Activated T-helper 1 cell treated with anti-CD3 and anti-CD28 coated beads, Interleukin-12 subunit alpha, Interleukin-12 subunit beta, Interleukin-2, Interleukin-4 antibody, amounts not matched to agents 30 ng/mL and 10 ng/mL and 1 ng/mL, durations not matched to agents 14 hours and 24 hours and 36 hours (primary cell): ENCODE results near the gene TM7SF2. TPM values are rescaled to one million over a fixed set of nuclear protein-coding genes. Genes with fewer than 3 reads are reported as not detected.
A peak's percentile ranks its signal among the peaks of the same experiment; 100 is the strongest.

Source experiments
- DNase-seq: peaks from one replicate; pipeline ENCODE4 v3.0.0; 2021; ENCODE audit warnings: low spot score
- H3K27ac Mint-ChIP-seq: one replicate; pipeline ENCODE4 v1.8.0; 2021; ENCODE audit warnings: mild to moderate bottlenecking, mixed read lengths
- H3K27me3 Mint-ChIP-seq: one replicate; pipeline ENCODE4 v1.8.0; 2022; ENCODE audit warnings: mild to moderate bottlenecking, moderate library complexity, mixed read lengths; ENCODE audit not compliant: insufficient read depth
- H3K36me3 Mint-ChIP-seq: one replicate; pipeline ENCODE4 v1.8.0; 2021; ENCODE audit warnings: low read depth, mixed read lengths
- H3K4me1 Mint-ChIP-seq: one replicate; pipeline ENCODE4 v1.8.0; 2021; ENCODE audit warnings: low read depth, mixed read lengths
- H3K4me3 Mint-ChIP-seq: one replicate; pipeline ENCODE4 v1.8.0; 2021; ENCODE audit warnings: mild to moderate bottlenecking, moderate library complexity, mixed read lengths
- H3K9me3 Mint-ChIP-seq: one replicate; pipeline ENCODE4 v1.8.0; 2021; ENCODE audit warnings: mixed read lengths
- intact Hi-C: fragments of 100-400 bp; cut with micrococcal nuclease; formaldehyde crosslinking; loops from one replicate; pipeline ENCODE4 v1.15.1; 2024
- total RNA-seq: library from RNA; stranded (reverse); gene quantifications from 2 replicates; pipeline ENCODE4 v1.2.3, GENCODE V29; 2022

TM7SF2 gene
- total RNA-seq, 1 donor from 2014 or later = 32.2 TPM

DNA sequence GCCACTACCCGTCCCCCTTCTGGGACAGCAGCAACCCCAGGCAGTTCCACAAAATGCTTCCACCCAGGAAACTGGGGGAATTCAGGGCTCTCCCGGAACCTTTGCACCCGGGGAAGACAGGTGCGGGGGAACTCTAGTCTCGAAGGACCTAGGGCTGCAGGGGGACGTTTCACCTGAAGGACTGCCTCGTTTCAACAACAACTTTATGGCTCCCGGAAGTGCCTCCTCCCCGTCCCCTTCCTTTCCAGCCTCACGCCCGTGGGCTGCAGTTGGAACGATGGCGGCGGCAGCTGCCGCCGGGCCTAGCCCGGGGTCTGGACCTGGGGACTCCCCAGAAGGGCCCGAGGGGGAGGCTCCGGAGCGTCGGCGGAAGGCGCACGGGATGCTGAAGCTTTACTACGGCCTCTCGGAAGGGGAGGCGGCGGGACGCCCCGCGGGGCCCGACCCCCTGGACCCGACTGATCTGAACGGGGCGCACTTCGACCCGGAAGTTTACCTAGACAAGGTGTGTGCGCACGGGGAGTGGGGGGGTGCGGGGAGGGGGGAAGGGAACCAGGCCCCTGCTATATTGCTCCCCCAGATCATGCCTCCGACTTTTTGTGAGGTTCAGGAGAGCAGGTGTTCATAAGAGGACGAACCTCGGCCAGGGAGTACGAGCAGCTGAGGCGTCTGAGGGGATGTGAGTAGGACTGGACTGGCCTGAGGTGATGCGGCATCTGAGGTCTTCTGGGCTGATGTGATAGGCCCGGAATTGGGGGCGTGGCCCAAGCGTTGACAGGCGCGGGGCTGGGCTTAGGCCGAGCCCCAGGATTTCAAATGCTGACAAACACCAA lies 15.5 kb upstream of the TM7SF2 start, which contains the start of gene VPS51:
Gene VPS51, plus strand, starts transcription at position 241 of the 833 bp plus-strand sequence. Its CDS starts 37 bp downstream, at position 278.
- H3K27me3 Mint-ChIP-seq = no peaks in the 10 kb centered on the region
- intact Hi-C loops = loop anchor here (1.0 kb wide), 9 partner anchors 12 to 179 kb away; partner anchors contain the start of genes ARL2, ATG2A, CDCA5 and FAU
- peaks cover 11% of the 10 kb centered on the region for H3K4me1 Mint-ChIP-seq
- H3K36me3 Mint-ChIP-seq = peaks cover 5% of the 10 kb centered on the region
- peak within 1 kb of the TSS; percentile 94 for H3K27ac Mint-ChIP-seq
- no peaks in the 10 kb centered on the region for H3K9me3 Mint-ChIP-seq
- peak; percentile 80 for DNase-seq
- peak within 1 kb of the TSS; percentile 91 for H3K4me3 Mint-ChIP-seq

DNA sequence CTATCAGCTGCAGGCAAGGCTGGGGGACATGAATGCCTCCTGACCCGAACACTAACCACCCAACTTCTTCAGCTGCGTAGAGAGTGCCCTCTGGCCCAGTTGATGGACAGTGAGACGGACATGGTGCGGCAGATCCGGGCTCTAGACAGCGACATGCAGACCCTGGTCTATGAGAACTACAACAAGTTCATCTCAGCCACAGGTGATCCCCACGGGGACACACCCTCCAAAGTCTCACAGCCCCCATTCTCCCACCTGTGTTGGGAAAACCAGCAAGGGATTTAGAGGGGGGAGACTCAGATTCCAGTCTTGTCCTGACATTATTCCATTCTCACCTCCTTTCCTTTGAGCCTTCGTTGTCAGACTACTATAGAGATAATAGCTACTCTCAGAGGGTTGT lies 14.7 kb upstream of the TM7SF2 start:
- peaks cover 5% of the 10 kb centered on the region for H3K36me3 Mint-ChIP-seq
- no peak overlapping the region for H3K27ac Mint-ChIP-seq
- peaks cover 11% of the 10 kb centered on the region for H3K4me1 Mint-ChIP-seq
- peak overlapping the region; percentile 91 for H3K4me3 Mint-ChIP-seq
- intact Hi-C loops = loop anchor here (1.0 kb wide), 9 partner anchors 13 to 180 kb away; partner anchors contain the start of genes ARL2, ATG2A, CDCA5 and FAU
- no peaks in the 10 kb centered on the region for H3K9me3 Mint-ChIP-seq
- no peaks in the 10 kb centered on the region for H3K27me3 Mint-ChIP-seq
- DNase-seq = no peak

DNA sequence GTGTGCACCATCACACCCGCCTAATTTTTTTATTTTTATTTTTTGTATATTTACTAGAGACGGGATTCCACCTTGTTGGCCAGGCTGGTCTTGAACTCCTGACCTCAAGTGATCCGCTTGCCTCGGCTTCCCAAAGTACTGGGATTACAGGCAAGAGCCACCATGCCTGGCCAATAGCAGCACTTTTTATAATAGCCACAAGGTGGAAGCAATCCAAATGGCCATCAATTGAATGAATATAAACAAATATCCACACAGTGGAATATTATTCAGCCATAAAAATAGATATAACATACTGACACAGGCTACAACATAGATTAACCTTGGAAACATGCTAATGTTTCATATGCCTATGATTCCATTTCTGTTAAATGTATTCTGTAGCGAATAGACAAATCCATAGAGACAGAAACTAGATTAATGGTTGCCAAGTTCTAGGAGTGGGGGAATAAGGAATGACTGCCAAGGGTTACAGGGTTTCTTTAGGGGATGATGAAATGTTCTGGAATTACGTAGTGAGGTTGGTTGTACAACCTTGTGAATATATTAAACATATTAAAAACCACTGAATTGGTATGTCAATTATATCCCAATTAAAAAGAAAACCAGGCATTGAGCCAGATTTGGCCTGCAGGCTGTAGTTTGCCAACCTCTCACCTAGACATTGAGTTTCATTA lies 10.9 kb upstream of the TM7SF2 start:
- Mint-ChIP-seq H3K27ac (no peak overlapping the region), H3K27me3 (no peaks in the 10 kb centered on the region), H3K36me3 (peaks cover 16% of the 10 kb centered on the region), H3K9me3 (no peaks in the 10 kb centered on the region), H3K4me1 (peaks cover 19% of the 10 kb centered on the region), H3K4me3 (no peak overlapping the region)
- intact Hi-C loops = no loop called here
- DNase-seq = no peak

DNA sequence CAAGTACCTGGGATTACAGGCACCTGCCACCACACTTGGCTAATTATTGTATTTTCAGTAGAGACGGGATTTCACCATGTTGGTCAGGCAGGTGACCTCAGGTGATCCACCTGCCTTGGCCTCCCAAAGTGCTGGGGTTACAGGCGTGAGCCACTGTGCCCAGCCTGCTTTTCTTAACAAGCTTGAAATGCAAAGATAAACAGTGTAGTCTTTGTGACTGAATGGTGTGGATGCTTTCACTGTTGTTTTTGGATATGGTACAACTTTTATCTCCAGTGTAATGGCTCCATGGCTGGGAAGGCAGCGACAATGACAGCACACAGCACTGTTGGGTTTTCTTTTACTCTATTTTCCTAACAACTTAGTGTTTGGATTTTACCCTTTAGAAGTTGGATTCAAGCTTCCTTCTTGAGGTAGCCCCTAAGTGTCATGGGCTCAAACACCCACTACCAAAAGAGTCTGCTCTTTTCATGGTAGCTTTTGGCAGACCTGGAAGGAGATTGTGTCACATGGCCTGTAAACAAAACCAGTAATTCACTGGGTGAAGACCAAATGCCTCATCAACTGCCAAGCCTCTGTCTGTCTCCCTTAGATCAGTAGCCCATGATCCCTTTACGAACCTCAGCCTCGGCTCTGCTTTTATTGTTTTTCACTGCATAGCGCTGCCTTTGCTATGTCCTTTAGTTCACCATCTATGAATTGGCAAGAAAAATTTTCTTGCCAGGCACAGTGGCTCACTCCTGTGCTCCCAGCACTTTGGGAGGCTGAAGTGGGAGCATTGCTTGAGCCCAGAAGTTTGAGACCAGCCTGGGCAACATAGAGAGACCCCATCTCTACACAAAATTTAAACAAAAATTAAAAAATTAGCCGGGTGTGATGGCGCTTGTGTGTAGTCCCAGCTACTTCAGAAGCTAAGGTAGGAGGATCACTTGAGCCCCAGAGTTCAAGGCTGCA lies 9.3 kb upstream of the TM7SF2 start:
- no peak for DNase-seq
- Mint-ChIP-seq H3K4me1 (peaks cover 16% of the 10 kb centered on the region), H3K4me3 (no peak overlapping the region), H3K27ac (no peak overlapping the region), H3K36me3 (peaks cover 19% of the 10 kb centered on the region), H3K27me3 (no peaks in the 10 kb centered on the region), H3K9me3 (no peaks in the 10 kb centered on the region)
- intact Hi-C loops = no loop called here

DNA sequence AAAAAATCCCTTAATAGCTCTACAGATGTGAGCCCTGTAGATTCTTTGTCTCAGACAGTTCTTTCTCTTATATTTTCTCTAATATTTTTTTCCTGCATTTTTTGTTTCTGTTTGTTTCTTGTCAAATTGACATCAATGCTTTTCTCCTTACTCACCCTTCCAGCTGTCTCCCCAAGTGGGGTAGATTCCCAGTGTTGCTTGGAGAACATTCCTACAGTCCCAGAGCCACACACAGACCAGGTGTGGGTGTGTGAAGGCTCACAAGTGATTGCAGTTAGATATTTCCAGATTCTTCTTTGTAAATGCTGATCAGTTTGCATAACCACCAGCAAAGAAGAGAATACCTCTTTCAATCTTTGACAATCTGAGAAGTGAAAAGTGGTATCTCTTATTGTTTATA lies 8.2 kb upstream of the TM7SF2 start:
- DNase-seq = no peak
- H3K36me3 Mint-ChIP-seq = peaks cover 17% of the 10 kb centered on the region
- H3K27ac Mint-ChIP-seq = no peak overlapping the region
- intact Hi-C loops = no loop called here
- no peaks in the 10 kb centered on the region for H3K27me3 Mint-ChIP-seq
- H3K4me3 Mint-ChIP-seq = no peak overlapping the region
- no peaks in the 10 kb centered on the region for H3K9me3 Mint-ChIP-seq
- H3K4me1 Mint-ChIP-seq = peaks cover 16% of the 10 kb centered on the region

DNA sequence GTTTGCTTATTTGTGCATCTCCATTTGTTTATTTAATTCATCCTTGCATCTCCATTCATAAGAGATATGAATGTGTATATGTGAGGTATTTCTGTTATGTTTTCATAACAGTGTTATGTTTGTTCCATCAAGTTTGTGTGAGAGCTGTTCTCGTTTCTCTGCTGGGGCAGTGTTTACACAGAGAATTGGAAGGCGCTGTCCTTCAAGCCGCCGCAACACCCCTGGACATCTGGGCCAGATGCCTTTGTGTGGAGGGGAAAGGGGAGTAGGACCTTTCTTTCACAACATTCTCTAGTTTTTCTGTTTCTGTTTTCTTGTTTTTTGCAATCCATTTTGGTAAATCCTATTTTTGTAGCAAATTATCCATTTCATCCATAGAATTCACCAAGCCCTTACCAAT lies 7.0 kb upstream of the TM7SF2 start:
- Mint-ChIP-seq H3K4me3 (no peak overlapping the region), H3K36me3 (peaks cover 15% of the 10 kb centered on the region), H3K27me3 (no peaks in the 10 kb centered on the region), H3K4me1 (peaks cover 16% of the 10 kb centered on the region), H3K27ac (peak overlapping the region; percentile 42), H3K9me3 (no peaks in the 10 kb centered on the region)
- intact Hi-C loops = no loop called here
- no peak for DNase-seq

DNA sequence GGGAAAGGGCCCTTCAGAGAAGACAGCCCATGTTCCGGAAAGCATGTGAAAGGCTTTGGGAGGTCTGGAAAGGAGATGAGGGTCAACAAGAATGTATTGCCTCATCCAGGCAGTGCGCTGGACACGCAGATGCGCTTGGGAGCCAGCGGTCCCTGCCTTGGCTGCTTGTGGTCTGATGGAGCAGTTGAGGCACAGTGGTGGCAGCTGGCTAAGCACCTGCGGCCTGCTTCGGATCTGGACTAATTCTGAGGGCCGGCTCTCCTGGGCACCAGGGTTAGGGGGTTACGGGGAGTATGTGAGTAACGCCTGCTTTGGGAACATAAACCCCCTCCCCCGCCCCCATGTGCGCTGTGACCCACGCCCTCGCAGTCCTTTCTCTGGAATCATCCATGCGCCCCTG lies 4.6 kb upstream of the TM7SF2 start:
- no peak for DNase-seq
- H3K27me3 Mint-ChIP-seq = peaks cover 2% of the 10 kb centered on the region
- intact Hi-C loops = no loop called here
- H3K4me3 Mint-ChIP-seq = no peak overlapping the region
- no peak overlapping the region for H3K27ac Mint-ChIP-seq
- no peaks in the 10 kb centered on the region for H3K9me3 Mint-ChIP-seq
- H3K36me3 Mint-ChIP-seq = peaks cover 18% of the 10 kb centered on the region
- H3K4me1 Mint-ChIP-seq = peaks cover 36% of the 10 kb centered on the region

DNA sequence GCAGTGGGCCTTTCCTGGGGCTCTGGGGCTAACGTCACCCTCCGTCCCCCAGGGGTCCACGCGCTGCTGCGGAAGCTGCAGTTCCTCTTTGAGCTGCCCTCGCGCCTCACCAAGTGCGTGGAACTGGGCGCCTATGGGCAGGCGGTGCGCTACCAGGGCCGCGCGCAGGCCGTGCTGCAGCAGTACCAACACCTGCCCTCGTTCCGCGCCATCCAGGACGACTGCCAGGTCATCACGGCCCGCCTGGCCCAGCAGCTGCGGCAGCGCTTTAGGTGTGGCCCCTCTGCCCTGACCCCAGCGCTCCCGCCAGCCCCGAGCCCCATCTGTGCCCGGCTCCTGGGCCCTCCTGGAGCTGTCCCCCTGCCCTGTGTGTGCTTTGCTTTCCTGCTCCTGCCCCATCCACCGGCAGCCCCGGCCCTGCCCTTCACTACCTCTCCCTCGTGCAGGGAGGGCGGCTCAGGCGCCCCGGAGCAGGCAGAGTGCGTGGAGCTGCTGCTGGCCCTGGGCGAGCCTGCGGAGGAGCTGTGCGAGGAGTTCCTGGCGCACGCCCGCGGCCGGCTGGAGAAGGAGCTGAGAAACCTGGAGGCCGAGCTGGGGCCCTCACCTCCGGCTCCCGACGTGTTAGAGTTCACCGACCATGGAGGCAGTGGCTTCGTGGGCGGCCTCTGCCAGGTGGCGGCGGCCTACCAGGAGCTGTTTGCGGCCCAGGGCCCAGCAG lies 3.8 kb upstream of the TM7SF2 start:
- intact Hi-C loops = no loop called here
- H3K4me3 Mint-ChIP-seq = no peak overlapping the region
- H3K36me3 Mint-ChIP-seq = peaks cover 18% of the 10 kb centered on the region
- H3K27ac Mint-ChIP-seq = no peak overlapping the region
- peaks cover 38% of the 10 kb centered on the region for H3K4me1 Mint-ChIP-seq
- no peak for DNase-seq
- peaks cover 2% of the 10 kb centered on the region for H3K27me3 Mint-ChIP-seq
- H3K9me3 Mint-ChIP-seq = no peaks in the 10 kb centered on the region

DNA sequence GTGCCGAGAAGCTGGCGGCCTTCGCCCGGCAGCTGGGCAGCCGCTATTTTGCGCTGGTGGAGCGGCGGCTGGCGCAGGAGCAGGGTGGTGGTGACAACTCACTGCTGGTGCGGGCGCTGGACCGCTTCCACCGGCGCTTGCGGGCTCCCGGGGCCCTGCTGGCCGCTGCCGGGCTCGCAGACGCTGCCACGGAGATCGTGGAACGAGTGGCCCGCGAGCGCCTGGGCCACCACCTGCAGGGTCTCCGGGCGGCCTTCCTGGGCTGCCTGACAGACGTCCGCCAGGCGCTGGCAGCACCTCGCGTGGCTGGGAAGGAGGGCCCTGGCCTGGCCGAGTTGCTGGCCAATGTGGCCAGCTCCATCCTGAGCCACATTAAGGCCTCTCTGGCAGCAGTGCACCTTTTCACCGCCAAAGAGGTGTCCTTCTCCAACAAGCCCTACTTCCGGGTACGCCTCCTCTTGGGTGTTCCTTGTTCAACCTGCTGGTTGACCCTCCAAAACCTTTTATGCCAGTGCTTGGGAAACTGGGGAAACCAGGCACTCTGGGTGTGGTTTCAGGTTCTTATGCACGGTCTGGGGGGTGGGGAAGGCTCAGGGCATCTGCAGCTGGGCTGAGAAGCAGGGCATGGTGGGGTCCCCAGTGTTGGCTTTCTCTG lies 3.1 kb upstream of the TM7SF2 start:
- intact Hi-C loops = no loop called here
- H3K9me3 Mint-ChIP-seq = no peaks in the 10 kb centered on the region
- peaks cover 14% of the 10 kb centered on the region for H3K36me3 Mint-ChIP-seq
- H3K27me3 Mint-ChIP-seq = peaks cover 2% of the 10 kb centered on the region
- peaks cover 45% of the 10 kb centered on the region for H3K4me1 Mint-ChIP-seq
- no peak overlapping the region for H3K27ac Mint-ChIP-seq
- H3K4me3 Mint-ChIP-seq = no peak overlapping the region
- DNase-seq = no peak

DNA sequence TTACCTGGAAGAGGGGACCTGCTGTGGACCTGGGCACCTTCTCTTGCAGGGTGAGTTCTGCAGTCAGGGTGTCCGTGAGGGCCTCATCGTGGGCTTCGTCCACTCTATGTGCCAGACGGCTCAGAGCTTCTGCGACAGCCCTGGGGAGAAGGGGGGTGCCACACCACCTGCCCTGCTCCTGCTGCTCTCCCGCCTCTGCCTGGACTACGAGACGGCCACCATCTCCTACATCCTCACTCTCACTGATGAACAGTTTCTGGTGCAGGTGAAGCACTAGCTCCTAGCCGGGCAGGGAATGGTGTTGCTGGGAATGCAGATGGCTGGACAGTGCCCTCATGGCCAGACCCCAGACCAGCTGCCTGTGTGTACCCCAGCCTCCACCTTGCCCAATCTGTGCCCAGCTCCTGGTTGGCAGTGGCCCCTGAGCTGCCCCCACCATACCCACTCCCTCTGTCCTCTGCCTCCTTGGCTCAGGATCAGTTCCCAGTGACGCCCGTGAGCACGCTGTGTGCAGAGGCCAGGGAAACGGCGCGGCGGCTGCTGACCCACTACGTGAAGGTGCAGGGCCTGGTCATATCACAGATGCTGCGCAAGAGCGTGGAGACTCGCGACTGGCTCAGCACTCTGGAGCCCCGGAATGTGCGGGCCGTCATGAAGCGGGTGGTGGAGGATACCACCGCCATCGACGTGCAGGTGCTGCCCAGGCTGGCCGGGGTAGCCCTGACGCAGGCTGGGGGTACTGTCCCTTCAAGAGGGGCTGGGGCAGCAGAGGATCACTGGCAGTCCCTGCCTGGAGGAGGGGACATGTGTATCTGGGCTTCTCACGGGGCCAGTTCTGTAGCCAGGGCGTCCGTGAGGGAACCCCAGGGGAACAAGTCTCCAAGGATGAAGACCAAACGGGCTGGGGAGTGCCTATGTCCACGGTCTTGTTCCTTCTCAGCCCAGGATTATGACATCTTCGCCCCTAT lies 2.2 kb upstream of the TM7SF2 start:
- no peak for DNase-seq
- Mint-ChIP-seq H3K4me1 (peaks cover 44% of the 10 kb centered on the region), H3K27me3 (peaks cover 2% of the 10 kb centered on the region), H3K27ac (no peak overlapping the region), H3K4me3 (no peak overlapping the region), H3K36me3 (peaks cover 10% of the 10 kb centered on the region), H3K9me3 (no peaks in the 10 kb centered on the region)
- intact Hi-C loops = loop anchor here (1.0 to 10.0 kb wide), 4 partner anchors 13 to 505 kb away; partner anchors contain the start of genes CDCA5, MAP3K11, MAP4K2 and PCNX3
